ENCODE measurements around the gene MYO1G. TPM values are rescaled to one million over a fixed set of nuclear protein-coding genes. Genes with fewer than 3 reads are reported as not detected.

Gene MYO1G
- total RNA-seq, 2 experiments from 2014 or later = 399 to 403 TPM

DNA sequence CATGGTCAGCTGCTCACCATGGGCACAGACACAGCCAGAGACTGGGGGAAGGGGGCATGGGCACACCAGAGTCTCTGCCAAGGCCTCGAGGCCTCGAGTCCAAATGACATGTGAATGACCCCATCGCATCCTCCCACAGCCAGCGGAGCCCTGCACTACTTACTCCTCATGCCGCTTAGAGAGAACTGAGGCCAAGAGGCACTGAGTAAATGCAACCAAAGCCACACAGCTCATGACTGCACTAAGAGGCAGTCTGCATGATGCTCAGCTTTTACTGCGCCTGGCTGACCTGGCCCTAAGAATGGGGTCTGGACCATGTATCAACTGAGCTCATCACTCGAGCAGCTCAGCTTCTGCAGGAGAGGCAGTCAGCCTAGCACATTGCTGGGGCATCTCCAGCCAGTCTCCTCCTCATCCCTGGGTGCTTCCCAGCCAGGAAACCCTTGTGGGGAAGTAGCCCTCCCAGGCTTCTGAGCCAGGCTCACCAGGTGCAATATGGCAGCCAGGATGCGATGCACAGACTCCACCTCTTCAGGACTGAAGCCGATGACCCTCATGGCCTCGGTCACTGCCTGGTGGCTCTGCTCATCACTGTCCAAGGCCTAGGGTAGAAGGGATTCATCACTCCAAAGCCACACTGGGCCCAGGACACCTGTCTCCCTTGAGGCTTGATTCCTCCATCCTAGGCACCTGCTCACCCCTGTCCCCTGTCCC, 7.5 kb downstream of the MYO1G start:
- H3K4me3 Mint-ChIP-seq = no peak overlapping the region
- H3K27me3 Mint-ChIP-seq = no peaks in the 10 kb centered on the region
- peaks cover 89% of the 10 kb centered on the region for H3K36me3 Mint-ChIP-seq (ENCODE audit: low read depth)
- CTCF ChIA-PET = interaction anchor here (3.4 kb wide), 1 partner anchor 12 kb away, joined by 24 read pairs; no protein-coding TSS in a partner anchor
- DNase-seq = peak; percentile 10
- H3K4me1 Mint-ChIP-seq (ENCODE audit: low read depth) = peaks cover 32% of the 10 kb centered on the region
- peak overlapping the region; percentile 54 for H3K27ac Mint-ChIP-seq
- no peak for TF ChIP-seq CTCF (IDR thresholded peaks at IDR 0.05)
- POLR2A ChIA-PET = interaction anchor here (0.9 to 16.8 kb wide), 4 partner anchors 7 to 165 kb away, joined by 3 to 317 read pairs (median 66); no protein-coding TSS in a partner anchor
- intact Hi-C loops (cut with micrococcal nuclease) = no loop called here
- ATAC-seq = no peak
- H3K9me3 Mint-ChIP-seq = no peaks in the 10 kb centered on the region

DNA sequence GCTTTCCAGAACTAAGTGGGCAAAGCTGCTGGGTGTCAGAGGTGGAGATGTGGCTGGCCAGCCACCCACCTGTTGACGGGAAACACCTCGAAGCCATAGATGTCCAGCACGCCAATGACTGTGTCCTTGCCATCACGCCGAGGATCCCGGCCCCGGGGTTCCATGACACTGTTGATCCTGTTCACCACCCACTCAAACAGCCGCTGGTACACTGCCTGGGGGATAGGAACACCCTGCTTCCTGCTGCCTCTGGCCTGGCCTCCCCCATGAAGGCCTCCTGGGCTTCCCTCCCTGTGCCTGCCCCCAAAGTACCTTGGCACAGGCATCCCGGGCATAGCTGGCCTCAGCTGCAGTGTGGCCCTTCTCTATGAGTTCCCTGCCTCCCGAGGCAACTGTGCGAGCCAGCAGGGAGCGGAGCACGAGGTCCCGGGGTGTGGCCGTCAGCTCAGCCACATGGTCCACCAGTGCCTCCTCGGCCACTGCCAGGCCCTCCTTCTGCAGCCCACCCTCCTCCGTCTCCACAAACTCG, 8.2 kb downstream of the MYO1G start:
- no peaks in the 10 kb centered on the region for H3K27me3 Mint-ChIP-seq
- no peak for ATAC-seq
- peaks cover 24% of the 10 kb centered on the region for H3K4me1 Mint-ChIP-seq (ENCODE audit: low read depth)
- no peak overlapping the region for H3K4me3 Mint-ChIP-seq
- ChIA-PET POLR2A (interaction anchor here (0.9 to 16.8 kb wide), 4 partner anchors 6 to 31 kb away, joined by 3 to 317 read pairs (median 224); partner anchors contain the start of gene MYO1G), CTCF (interaction anchor here (1.4 kb wide), 1 partner anchor 165 kb away, joined by 3 read pairs; no protein-coding TSS in a partner anchor)
- H3K27ac Mint-ChIP-seq = no peak overlapping the region
- H3K9me3 Mint-ChIP-seq = no peaks in the 10 kb centered on the region
- TF ChIP-seq CTCF (IDR thresholded peaks at IDR 0.05) = no peak
- peak; percentile 13 for DNase-seq
- intact Hi-C loops (cut with micrococcal nuclease) = no loop called here
- peaks cover 89% of the 10 kb centered on the region for H3K36me3 Mint-ChIP-seq (ENCODE audit: low read depth)

DNA sequence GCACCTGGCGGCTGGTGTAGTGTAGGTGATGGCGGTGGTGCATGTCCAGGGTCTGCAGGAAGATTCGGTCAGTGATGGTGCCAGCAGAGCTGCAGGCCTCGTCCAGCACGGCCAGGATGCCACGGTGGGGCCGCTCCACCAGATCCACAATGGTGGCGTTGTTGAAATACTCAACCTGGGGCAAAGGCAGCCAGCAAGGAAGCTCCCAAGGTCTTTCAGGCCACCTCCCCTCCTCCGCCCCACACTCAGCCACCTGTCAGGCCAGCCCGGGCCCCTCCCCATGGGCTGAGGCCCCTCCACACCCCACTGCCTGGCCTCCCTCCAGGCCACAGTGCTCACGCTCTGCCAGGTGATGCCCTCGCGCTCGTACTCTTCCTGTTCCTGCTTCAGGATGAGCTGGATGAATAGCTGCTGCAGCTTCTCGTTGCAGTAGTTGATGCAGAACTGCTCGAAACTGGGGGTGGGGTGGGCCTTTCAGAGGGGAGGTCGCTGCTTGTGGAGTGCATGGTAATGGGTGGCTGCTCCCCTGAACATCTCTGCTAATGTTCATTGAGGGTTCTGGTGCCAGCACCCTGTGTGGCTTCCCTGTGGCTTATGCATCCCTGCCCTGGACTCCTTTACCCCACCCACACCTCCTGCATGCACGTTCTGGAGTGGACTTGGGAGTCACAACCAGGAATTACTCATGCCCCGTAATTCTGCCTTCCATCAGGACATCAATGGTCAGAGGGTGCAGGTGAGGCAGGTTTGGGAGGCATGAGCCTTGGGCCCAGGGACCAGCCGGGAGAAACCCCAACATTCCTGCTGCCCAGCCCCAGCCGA, 8.9 kb downstream of the MYO1G start:
- peak; percentile 4 for DNase-seq
- H3K27ac Mint-ChIP-seq = no peak overlapping the region
- H3K4me1 Mint-ChIP-seq (ENCODE audit: low read depth) = peaks cover 19% of the 10 kb centered on the region
- intact Hi-C loops (cut with micrococcal nuclease) = no loop called here
- no peak overlapping the region for H3K4me3 Mint-ChIP-seq
- POLR2A ChIA-PET = interaction anchor here (1.2 to 16.8 kb wide), 4 partner anchors 5 to 136 kb away, joined by 3 to 317 read pairs (median 160); partner anchors contain the start of genes CCM2 and MYO1G
- TF ChIP-seq CTCF (IDR thresholded peaks at IDR 0.05) = no peak
- H3K36me3 Mint-ChIP-seq (ENCODE audit: low read depth) = peaks cover 89% of the 10 kb centered on the region
- no peaks in the 10 kb centered on the region for H3K27me3 Mint-ChIP-seq
- CTCF ChIA-PET = interaction anchor here (1.4 kb wide), 1 partner anchor 165 kb away, joined by 3 read pairs; no protein-coding TSS in a partner anchor
- no peaks in the 10 kb centered on the region for H3K9me3 Mint-ChIP-seq
- no peak for ATAC-seq

GRCh38 chr7:44969049-44969700, 9.6 kb downstream of the MYO1G start:
- no peak for TF ChIP-seq CTCF (IDR thresholded peaks at IDR 0.05)
- DNase-seq = peak; percentile 2
- no peak overlapping the region for H3K4me3 Mint-ChIP-seq
- no peak for ATAC-seq
- peaks cover 86% of the 10 kb centered on the region for H3K36me3 Mint-ChIP-seq (ENCODE audit: low read depth)
- peaks cover 13% of the 10 kb centered on the region for H3K4me1 Mint-ChIP-seq (ENCODE audit: low read depth)
- ChIA-PET CTCF (interaction anchor here (1.4 kb wide), 1 partner anchor 166 kb away, joined by 3 read pairs; no protein-coding TSS in a partner anchor), POLR2A (interaction anchor here (1.2 to 16.8 kb wide), 5 partner anchors 5 to 136 kb away, joined by 3 to 317 read pairs (median 4); partner anchors contain the start of genes CCM2 and MYO1G)
- H3K27me3 Mint-ChIP-seq = no peaks in the 10 kb centered on the region
- H3K27ac Mint-ChIP-seq = no peak overlapping the region
- intact Hi-C loops (cut with micrococcal nuclease) = no loop called here
- H3K9me3 Mint-ChIP-seq = no peaks in the 10 kb centered on the region
